Measurements from ENCODE around the gene ITPR3.

The ITPR3 gene

DNA sequence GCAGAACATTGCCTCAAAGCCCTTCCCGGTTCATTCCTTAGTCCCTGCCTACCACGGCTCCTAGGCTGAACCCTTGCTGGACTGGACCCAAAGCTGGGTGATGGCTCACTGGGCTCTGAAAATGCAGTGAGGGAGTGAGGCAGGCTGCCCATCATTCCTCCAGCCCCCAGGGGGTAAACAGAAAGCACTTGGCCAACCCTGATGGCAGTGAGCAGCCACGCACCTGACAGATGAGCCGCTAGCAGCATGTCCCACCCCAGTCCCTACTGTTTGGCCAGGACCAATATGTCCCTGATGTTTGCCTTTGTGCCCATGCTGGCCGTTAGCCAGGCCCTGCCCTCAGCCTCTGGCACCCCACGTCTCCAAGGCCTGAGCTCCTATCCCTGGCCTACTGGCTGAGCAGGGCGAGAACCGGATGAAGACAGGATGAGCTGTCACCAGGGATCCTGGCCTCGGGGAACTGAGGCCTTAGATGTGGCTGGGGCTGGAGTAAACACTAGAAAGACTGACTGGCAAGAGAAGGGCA is 21.6 kb upstream of the ITPR3 start:
- DNase-seq (ENCODE audit: extremely low read depth, insufficient read length) = no peak
- no peaks in the 10 kb centered on the region for H3K27me3 ChIP-seq (replicated peaks; ENCODE audit: control insufficient read depth, insufficient read depth, low read length)
- TF ChIP-seq, protein P1, sequence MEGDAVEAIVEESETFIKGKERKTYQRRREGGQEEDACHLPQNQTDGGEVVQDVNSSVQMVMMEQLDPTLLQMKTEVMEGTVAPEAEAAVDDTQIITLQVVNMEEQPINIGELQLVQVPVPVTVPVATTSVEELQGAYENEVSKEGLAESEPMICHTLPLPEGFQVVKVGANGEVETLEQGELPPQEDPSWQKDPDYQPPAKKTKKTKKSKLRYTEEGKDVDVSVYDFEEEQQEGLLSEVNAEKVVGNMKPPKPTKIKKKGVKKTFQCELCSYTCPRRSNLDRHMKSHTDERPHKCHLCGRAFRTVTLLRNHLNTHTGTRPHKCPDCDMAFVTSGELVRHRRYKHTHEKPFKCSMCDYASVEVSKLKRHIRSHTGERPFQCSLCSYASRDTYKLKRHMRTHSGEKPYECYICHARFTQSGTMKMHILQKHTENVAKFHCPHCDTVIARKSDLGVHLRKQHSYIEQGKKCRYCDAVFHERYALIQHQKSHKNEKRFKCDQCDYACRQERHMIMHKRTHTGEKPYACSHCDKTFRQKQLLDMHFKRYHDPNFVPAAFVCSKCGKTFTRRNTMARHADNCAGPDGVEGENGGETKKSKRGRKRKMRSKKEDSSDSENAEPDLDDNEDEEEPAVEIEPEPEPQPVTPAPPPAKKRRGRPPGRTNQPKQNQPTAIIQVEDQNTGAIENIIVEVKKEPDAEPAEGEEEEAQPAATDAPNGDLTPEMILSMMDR (IDR thresholded peaks at IDR 0.05; ENCODE audit: insufficient read depth, low read length, poor library complexity, severe bottlenecking) = no peak

DNA sequence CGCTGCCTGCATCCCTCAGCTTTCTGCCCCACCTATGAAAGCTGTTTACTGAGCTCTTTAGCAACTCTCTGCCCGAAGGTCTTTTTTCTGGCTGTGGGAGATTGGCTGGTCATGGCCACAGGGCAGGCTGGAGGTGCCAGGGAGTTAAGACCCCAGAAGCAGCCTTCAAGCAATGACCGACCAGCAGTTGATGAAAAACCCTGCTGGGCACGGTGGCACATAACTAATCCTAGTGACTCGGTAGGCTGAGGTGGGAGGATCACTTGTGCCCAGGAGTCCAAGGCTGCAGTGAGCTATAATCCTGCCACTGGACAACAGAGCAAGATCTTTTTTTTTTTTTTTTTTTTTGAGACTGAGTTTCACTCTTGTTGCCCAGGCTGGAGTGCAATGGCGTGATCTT is 20.4 kb upstream of the ITPR3 start:
- no peaks in the 10 kb centered on the region for H3K36me3 ChIP-seq (ENCODE audit: control insufficient read depth, insufficient read depth, low read length)
- TF ChIP-seq, protein P1 (IDR thresholded peaks at IDR 0.05; ENCODE audit: insufficient read depth, low read length, poor library complexity, severe bottlenecking) = no peak
- DNase-seq (ENCODE audit: extremely low read depth, insufficient read length) = no peak
- H3K4me3 ChIP-seq (replicated peaks; ENCODE audit: low read depth, low read length) = no peak overlapping the region
- H3K27me3 ChIP-seq (replicated peaks; ENCODE audit: control insufficient read depth, insufficient read depth, low read length) = no peaks in the 10 kb centered on the region

More for the DNA sequence above, 21.6 kb upstream of the ITPR3 start:
- Histone ChIP-seq H3K4me3 (replicated peaks; ENCODE audit: low read depth, low read length) (no peak overlapping the region), H3K36me3 (ENCODE audit: control insufficient read depth, insufficient read depth, low read length) (no peaks in the 10 kb centered on the region)

DNA sequence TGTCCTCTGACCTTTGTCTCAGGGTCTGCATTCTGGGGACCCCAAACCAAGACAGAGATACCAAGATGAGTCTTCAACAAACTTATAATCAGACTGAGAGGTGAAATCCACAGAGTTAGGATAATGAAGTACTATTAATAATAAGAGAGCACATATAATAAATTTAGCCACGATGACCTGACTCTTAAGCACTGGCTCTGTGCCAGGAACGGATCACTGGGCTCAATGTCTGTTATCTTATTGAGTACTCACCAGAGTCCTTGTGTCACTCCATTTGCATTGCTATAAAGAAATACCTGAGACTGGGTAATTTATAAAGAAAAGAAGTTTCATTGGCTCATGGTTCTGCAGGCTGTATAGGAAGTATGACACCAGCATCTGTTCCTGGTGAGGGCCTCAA is 18.9 kb upstream of the ITPR3 start:
- TF ChIP-seq, protein P1 (IDR thresholded peaks at IDR 0.05; ENCODE audit: insufficient read depth, low read length, poor library complexity, severe bottlenecking) = no peak
- no peak overlapping the region for H3K4me3 ChIP-seq (replicated peaks; ENCODE audit: low read depth, low read length)
- no peaks in the 10 kb centered on the region for H3K27me3 ChIP-seq (replicated peaks; ENCODE audit: control insufficient read depth, insufficient read depth, low read length)
- H3K36me3 ChIP-seq (ENCODE audit: control insufficient read depth, insufficient read depth, low read length) = no peaks in the 10 kb centered on the region
- no peak for DNase-seq (ENCODE audit: extremely low read depth, insufficient read length)

DNA sequence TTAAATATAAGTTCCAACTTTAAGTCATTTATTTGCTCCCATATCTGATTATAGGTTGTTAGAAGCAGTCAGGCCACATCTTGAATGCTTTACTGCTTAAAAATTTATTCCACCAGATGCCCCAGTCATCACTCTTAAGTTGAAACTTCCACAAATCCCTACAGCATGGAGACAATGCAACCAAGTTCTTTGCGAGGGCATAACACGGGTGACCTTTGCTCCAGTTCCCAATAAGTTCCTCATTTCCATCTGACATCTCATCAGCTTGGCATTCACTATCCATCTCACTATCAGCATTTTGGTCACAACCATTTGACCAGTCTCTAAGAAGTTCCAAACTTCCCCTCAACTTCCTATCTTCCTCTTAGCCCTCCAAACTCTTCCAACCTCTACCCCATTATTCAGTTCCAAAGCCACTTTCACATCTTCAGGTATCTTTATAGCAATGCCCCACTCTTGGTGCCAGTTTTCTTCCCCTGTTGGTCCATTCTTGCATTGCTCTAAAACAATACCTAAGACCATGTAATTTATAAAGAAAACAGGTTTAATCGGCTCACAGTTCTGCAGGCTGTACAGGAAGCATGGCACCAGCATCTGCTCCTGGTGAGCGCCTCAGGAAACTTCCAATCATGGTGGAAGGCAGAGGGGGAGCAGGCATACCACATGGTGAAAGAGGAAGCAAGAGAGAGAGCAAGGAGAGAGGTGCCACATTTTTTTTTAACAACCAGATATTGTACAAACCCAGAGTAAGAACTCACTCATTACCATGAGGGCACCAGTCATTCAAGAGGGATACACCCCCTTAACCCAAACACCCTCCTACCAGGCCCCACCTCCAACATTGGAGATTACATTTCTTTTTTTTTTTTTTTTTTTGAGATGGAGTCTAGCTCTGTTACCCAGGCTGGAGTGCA is 15.9 kb upstream of the ITPR3 start:
- no peak for DNase-seq (ENCODE audit: extremely low read depth, insufficient read length)
- TF ChIP-seq, protein P1 (IDR thresholded peaks at IDR 0.05; ENCODE audit: insufficient read depth, low read length, poor library complexity, severe bottlenecking) = no peak

DNA sequence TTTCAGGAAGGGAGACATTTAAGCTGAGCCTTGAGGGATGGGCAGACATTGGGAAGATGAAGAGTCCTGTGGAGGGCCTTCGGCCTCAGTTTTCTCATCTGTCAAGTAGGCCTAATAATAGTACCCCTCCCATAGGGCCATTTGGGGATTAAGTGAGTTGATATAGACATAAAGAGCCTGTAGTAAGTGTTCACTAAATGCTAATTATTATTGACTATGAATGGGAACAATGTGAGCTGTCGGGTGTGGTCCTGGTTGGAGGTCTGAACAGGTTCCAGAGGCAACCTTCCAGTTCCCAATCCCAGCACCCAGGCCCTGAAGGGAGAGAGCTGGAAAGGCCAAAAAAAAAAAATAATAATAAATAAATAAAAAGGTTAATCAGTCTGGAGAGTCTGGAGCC is 14.5 kb upstream of the ITPR3 start:
- Histone ChIP-seq H3K4me3 (replicated peaks; ENCODE audit: low read depth, low read length) (no peak overlapping the region), H3K36me3 (ENCODE audit: control insufficient read depth, insufficient read depth, low read length) (no peaks in the 10 kb centered on the region), H3K27me3 (replicated peaks; ENCODE audit: control insufficient read depth, insufficient read depth, low read length) (no peaks in the 10 kb centered on the region)
- no peak for DNase-seq (ENCODE audit: extremely low read depth, insufficient read length)
- TF ChIP-seq, protein P1 (IDR thresholded peaks at IDR 0.05; ENCODE audit: insufficient read depth, low read length, poor library complexity, severe bottlenecking) = no peak

More for the DNA sequence above, 15.9 kb upstream of the ITPR3 start:
- Histone ChIP-seq H3K27me3 (replicated peaks; ENCODE audit: control insufficient read depth, insufficient read depth, low read length) (no peaks in the 10 kb centered on the region), H3K36me3 (ENCODE audit: control insufficient read depth, insufficient read depth, low read length) (no peaks in the 10 kb centered on the region), H3K4me3 (replicated peaks; ENCODE audit: low read depth, low read length) (no peak overlapping the region)

All from GM06990 (cell line).